HCT116 (cell line): ENCODE measurements around the gene HBE1. TPM values are rescaled to one million over a fixed set of nuclear protein-coding genes. Genes with fewer than 3 reads are reported as not detected.

Source experiments
- ATAC-seq: fragments of 200-7000 bp; cut with Tn5 transposase; 2 replicates; pipeline ENCODE4 v1.9.1; 2020; ENCODE audit warnings: mild to moderate bottlenecking, moderate library complexity
- BruUV-seq: library from RNA; stranded (reverse); fragments of 400-500 nt; replicated peaks from 2 replicates; lab custom pipeline; 2021; lab: Mats Ljungman, UMichigan
- CTCF ChIA-PET: fragments of 300-600 bp; sonication (Branson Sonifier 250); formaldehyde crosslinking; loops from one replicate; lab custom pipeline; 2021; ENCODE audit warnings: antibody characterized with exemption; lab: Charles Lee
- POLR2A ChIA-PET: fragments of 300-600, 350-600 bp; sonication (Branson Sonifier 250); formaldehyde crosslinking; loops from one replicate; lab custom pipeline; 2021; ENCODE audit warnings: antibody characterized with exemption; lab: Charles Lee
- RAD21 ChIA-PET, 2 experiments: fragments of 300-600 bp; sonication (Branson Sonifier 250); formaldehyde crosslinking; loops; one replicate each; lab custom pipeline; 2023; ENCODE audit warnings: low total read pairs in 2 of 2; ENCODE audit not compliant: uncharacterized antibody in 2 of 2, unreplicated experiment in 2 of 2, low non-redundant PET in 1 of 2; lab: Charles Lee
- DNase-seq: peaks from one replicate; pipeline ENCODE4 v3.0.0-alpha.2; 2010; ENCODE audit warnings: low read depth, low spot score
- H2AFZ ChIP-seq: fragments of 200-600 bp; shearing (Covaris generic), sonication (generic); 2 replicates; pipeline ENCODE4 v1.6.1; 2017; ENCODE audit warnings: low read depth, mixed run types, mixed read lengths, antibody characterized with exemption, low read length; ENCODE audit not compliant: poor library complexity, severe bottlenecking
- H3K27ac ChIP-seq: 2 replicates; pipeline ENCODE4 v1.5.1; 2012; ENCODE audit warnings: low read depth, low read length
- H3K27me3 ChIP-seq: fragments of 200-600 bp; sonication (generic); 2 replicates; pipeline ENCODE4 v1.6.1; 2016; ENCODE audit warnings: mixed run types, low read length, mixed read lengths; ENCODE audit not compliant: insufficient read depth
- H3K36me3 ChIP-seq, 2 experiments: fragments of 200-500 bp in 1 of 2; fragments of 200-600 bp in 1 of 2; sonication (Bioruptor generic) in 1 of 2; sonication (generic) in 1 of 2; 2 replicates each; pipeline versions ENCODE4 v1.5.1 to v1.6.1; 2014 to 2016; ENCODE audit warnings: low read length in 2 of 2, inconsistent platforms in 1 of 2, mixed read lengths in 1 of 2, mixed run types in 1 of 2; ENCODE audit not compliant: insufficient read depth in 2 of 2, control insufficient read depth in 1 of 2
- H3K4me1 ChIP-seq, 2 experiments: fragments of 200-600 bp in 1 of 2; sonication (generic) in 1 of 2; 2 replicates each; pipeline versions ENCODE4 v1.5.1 to v1.6.1; 2012 to 2017; ENCODE audit warnings: low read length in 2 of 2, inconsistent platforms in 1 of 2, mild to moderate bottlenecking in 1 of 2, mixed read lengths in 1 of 2, mixed run types in 1 of 2, moderate library complexity in 1 of 2; ENCODE audit not compliant: insufficient read depth in 2 of 2, control insufficient read depth in 1 of 2
- H3K4me2 ChIP-seq: fragments of 200-600 bp; sonication (generic); 2 replicates; pipeline ENCODE4 v1.6.1; 2017; ENCODE audit warnings: mixed run types, low read length, mixed read lengths
- H3K4me3 ChIP-seq, 2 experiments: fragments of 200-600 bp in 1 of 2; sonication (generic) in 1 of 2; replicated peaks in 1 of 2; 2 replicates each; pipeline ENCODE4 v1.5.1; 2011 to 2016; ENCODE audit warnings: low read length in 2 of 2, control low read depth in 1 of 2, low read depth in 1 of 2, mild to moderate bottlenecking in 1 of 2, mixed read lengths in 1 of 2, mixed run types in 1 of 2
- H3K79me2 ChIP-seq: fragments of 200-600 bp; sonication (generic); 2 replicates; pipeline ENCODE4 v1.6.1; 2017; ENCODE audit warnings: mild to moderate bottlenecking, mixed run types, low read length, moderate library complexity, mixed read lengths; ENCODE audit not compliant: insufficient read depth
- H3K9ac ChIP-seq: fragments of 200-600 bp; sonication (generic); 2 replicates; pipeline ENCODE4 v1.6.1; 2016; ENCODE audit warnings: low read length, mixed read lengths
- H3K9me2 ChIP-seq: fragments of 200-600 bp; sonication (generic), shearing (Covaris generic); 2 replicates; pipeline ENCODE4 v1.6.1; 2017; ENCODE audit warnings: mixed run types, mild to moderate bottlenecking, moderate library complexity; ENCODE audit not compliant: insufficient read depth
- H3K9me3 ChIP-seq, 2 experiments: fragments of 200-500 bp in 1 of 2; fragments of 200-600 bp in 1 of 2; sonication (Bioruptor generic) in 1 of 2; sonication (generic) in 1 of 2; 2 replicates each; pipeline ENCODE4 v1.6.1; 2014 to 2017; ENCODE audit warnings: low read length in 2 of 2, mixed read lengths in 2 of 2, inconsistent platforms in 1 of 2, low read depth in 1 of 2, mild to moderate bottlenecking in 1 of 2, mixed run types in 1 of 2, moderate library complexity in 1 of 2; ENCODE audit not compliant: control insufficient read depth in 1 of 2, insufficient read depth in 1 of 2
- H4K20me1 ChIP-seq: fragments of 200-600 bp; sonication (generic), shearing (Covaris generic); 2 replicates; pipeline ENCODE4 v1.6.1; 2017; ENCODE audit warnings: mixed run types, mild to moderate bottlenecking, moderate library complexity; ENCODE audit not compliant: insufficient read depth
- CBX3 ChIP-seq: IDR thresholded peaks from 2 replicates; pipeline ENCODE4 v1.6.1; 2012; ENCODE audit warnings: low read depth
- CEBPB ChIP-seq: IDR thresholded peaks from 2 replicates; pipeline ENCODE4 v1.6.1; 2012; ENCODE audit warnings: low read depth
- EGR1 ChIP-seq: IDR thresholded peaks from 2 replicates; pipeline ENCODE4 v1.6.1; 2012; ENCODE audit warnings: low read depth
- ELF1 ChIP-seq: IDR thresholded peaks from 2 replicates; pipeline ENCODE4 v1.6.1; 2012; ENCODE audit warnings: low read depth, borderline replicate concordance
- EZH2 ChIP-seq: fragments of 200-600 bp; sonication (generic); IDR thresholded peaks from 2 replicates; pipeline ENCODE4 v1.6.1; 2017; ENCODE audit warnings: antibody characterized with exemption, mixed run types
- EZH2phosphoT487 ChIP-seq: fragments of 200-600 bp; IDR thresholded peaks from 2 replicates; pipeline ENCODE4 v1.6.1; 2018; ENCODE audit warnings: antibody characterized with exemption, borderline replicate concordance
- JUND ChIP-seq: IDR thresholded peaks from 2 replicates; pipeline ENCODE4 v1.6.1; 2012
- POLR2AphosphoS5 ChIP-seq: IDR thresholded peaks from 2 replicates; pipeline ENCODE4 v1.6.1; 2011; ENCODE audit warnings: mild to moderate bottlenecking, low read depth, low read length, moderate library complexity
- SIN3A ChIP-seq: IDR thresholded peaks from 2 replicates; pipeline ENCODE4 v1.6.1; 2012; ENCODE audit warnings: low read depth
- SP1 ChIP-seq: IDR thresholded peaks from 2 replicates; pipeline ENCODE4 v1.6.1; 2012; ENCODE audit warnings: low read depth
- TCF7L2 ChIP-seq: IDR thresholded peaks from 2 replicates; pipeline ENCODE4 v1.7.0; 2011; ENCODE audit warnings: borderline replicate concordance, inconsistent platforms; ENCODE audit not compliant: insufficient read depth, insufficient read length; ENCODE audit errors: extremely low read depth
- YY1 ChIP-seq: IDR thresholded peaks from 2 replicates; pipeline ENCODE4 v1.6.1; 2011; ENCODE audit warnings: low read length, low read depth, moderate library complexity, mild to moderate bottlenecking; ENCODE audit not compliant: insufficient replicate concordance; ENCODE audit errors: extremely low read depth
- ZFX ChIP-seq: fragments of 450-650 bp; IDR thresholded peaks from 2 replicates; pipeline ENCODE4 v1.6.1; 2017
- ZNF274 ChIP-seq: fragments of 200-500 bp; sonication (Bioruptor generic); IDR thresholded peaks from 2 replicates; pipeline ENCODE4 v1.6.1; 2014; ENCODE audit warnings: mild to moderate bottlenecking, low read depth, low read length, inconsistent platforms
- intact Hi-C: fragments of 100-400 bp; cut with micrococcal nuclease; formaldehyde crosslinking; loops from 2 replicates; pipeline ENCODE4 v1.10.0; 2022
- total RNA-seq: library from RNA; stranded (reverse); gene quantifications from one replicate; pipeline ENCODE4 v1.2.1, GENCODE V29; 2021; ENCODE audit not compliant: unreplicated experiment
- TF ChIP-seq, protein P1 (sequence below), 3 experiments: fragments of 200-600 bp in 1 of 3; sonication (generic) in 1 of 3; IDR thresholded peaks in 2 of 3; conservative IDR thresholded peaks in 1 of 3; 2 replicates each; pipeline ENCODE4 v1.5.1; 2012 to 2017; ENCODE audit warnings: low read depth in 2 of 3, low read length in 2 of 3, antibody characterized with exemption in 1 of 3, borderline replicate concordance in 1 of 3, control low read depth in 1 of 3, mild to moderate bottlenecking in 1 of 3, mixed read lengths in 1 of 3, mixed run types in 1 of 3, moderate library complexity in 1 of 3; ENCODE audit not compliant: insufficient read depth in 1 of 3
- TF ChIP-seq, protein P2 (sequence below): IDR thresholded peaks from 2 replicates; pipeline ENCODE4 v1.6.1; 2011; ENCODE audit warnings: mild to moderate bottlenecking, low read length, moderate library complexity; ENCODE audit not compliant: insufficient replicate concordance; ENCODE audit errors: extremely low read depth
- TF ChIP-seq, protein P3 (sequence below): IDR thresholded peaks from 2 replicates; pipeline ENCODE4 v1.6.1; 2012

Gene HBE1
- total RNA-seq, 1 experiment from 2014 or later, result 212 TPM

DNA sequence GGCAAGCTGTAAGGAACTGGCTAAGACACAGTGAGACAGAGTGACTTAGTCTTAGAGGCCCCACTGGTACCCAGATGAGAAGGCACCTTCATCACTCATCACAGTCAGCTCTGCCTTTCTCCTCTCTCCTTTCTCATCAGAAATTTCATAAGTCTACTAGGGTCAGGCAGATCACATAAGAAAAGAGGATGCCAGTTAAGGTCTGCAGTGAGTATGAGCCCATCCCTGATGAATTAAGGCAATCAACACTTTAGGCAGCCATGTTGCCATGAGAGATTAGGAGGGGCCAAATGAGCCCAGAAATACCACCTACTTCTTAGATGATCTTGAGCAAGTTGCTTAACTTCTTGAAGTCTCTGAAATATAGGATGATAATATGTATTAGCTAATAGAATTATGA lies 11.9 kb upstream of the HBE1 start:
- Histone ChIP-seq H3K4me3 (no peak overlapping the region), H3K4me1 (peaks cover 18 to 39% of the 10 kb centered on the region in 2 experiments), H3K27me3 (no peaks in the 10 kb centered on the region), H3K9me3 (no peaks in the 10 kb centered on the region), H3K4me2 (no peak overlapping the region; the same call in 1 of the 2 replicates), H3K36me3 (no peaks in the 10 kb centered on the region; a peak in 1 of 4 replicates), H3K27ac (peak overlapping the region; percentile 26; the same call in 1 of the 2 replicates), H3K79me2 (no peaks in the 10 kb centered on the region), H3K9ac (no peak overlapping the region), H3K9me2 (no peaks in the 10 kb centered on the region), H4K20me1 (no peaks in the 10 kb centered on the region), H2AFZ (no peak overlapping the region)
- DNase-seq, result no peak
- TF ChIP-seq, protein P1, sequence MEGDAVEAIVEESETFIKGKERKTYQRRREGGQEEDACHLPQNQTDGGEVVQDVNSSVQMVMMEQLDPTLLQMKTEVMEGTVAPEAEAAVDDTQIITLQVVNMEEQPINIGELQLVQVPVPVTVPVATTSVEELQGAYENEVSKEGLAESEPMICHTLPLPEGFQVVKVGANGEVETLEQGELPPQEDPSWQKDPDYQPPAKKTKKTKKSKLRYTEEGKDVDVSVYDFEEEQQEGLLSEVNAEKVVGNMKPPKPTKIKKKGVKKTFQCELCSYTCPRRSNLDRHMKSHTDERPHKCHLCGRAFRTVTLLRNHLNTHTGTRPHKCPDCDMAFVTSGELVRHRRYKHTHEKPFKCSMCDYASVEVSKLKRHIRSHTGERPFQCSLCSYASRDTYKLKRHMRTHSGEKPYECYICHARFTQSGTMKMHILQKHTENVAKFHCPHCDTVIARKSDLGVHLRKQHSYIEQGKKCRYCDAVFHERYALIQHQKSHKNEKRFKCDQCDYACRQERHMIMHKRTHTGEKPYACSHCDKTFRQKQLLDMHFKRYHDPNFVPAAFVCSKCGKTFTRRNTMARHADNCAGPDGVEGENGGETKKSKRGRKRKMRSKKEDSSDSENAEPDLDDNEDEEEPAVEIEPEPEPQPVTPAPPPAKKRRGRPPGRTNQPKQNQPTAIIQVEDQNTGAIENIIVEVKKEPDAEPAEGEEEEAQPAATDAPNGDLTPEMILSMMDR (IDR thresholded peaks at IDR 0.05 in 2 of 3, conservative IDR thresholded peaks at IDR 0.05 in 1 of 3; ENCODE audit: borderline replicate concordance in 1 of 3, insufficient read depth in 1 of 3, low read depth in 2 of 3, low read length in 2 of 3), result no peak
- TF ChIP-seq, protein P2, sequence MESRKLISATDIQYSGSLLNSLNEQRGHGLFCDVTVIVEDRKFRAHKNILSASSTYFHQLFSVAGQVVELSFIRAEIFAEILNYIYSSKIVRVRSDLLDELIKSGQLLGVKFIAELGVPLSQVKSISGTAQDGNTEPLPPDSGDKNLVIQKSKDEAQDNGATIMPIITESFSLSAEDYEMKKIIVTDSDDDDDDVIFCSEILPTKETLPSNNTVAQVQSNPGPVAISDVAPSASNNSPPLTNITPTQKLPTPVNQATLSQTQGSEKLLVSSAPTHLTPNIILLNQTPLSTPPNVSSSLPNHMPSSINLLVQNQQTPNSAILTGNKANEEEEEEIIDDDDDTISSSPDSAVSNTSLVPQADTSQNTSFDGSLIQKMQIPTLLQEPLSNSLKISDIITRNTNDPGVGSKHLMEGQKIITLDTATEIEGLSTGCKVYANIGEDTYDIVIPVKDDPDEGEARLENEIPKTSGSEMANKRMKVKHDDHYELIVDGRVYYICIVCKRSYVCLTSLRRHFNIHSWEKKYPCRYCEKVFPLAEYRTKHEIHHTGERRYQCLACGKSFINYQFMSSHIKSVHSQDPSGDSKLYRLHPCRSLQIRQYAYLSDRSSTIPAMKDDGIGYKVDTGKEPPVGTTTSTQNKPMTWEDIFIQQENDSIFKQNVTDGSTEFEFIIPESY, result no peak
- no peak for TF ChIP-seq JUND
- no peak for TF ChIP-seq TCF7L2
- no peak for TF ChIP-seq POLR2AphosphoS5
- TF ChIP-seq, protein P3, sequence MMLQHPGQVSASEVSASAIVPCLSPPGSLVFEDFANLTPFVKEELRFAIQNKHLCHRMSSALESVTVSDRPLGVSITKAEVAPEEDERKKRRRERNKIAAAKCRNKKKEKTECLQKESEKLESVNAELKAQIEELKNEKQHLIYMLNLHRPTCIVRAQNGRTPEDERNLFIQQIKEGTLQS, result no peak
- no peak for TF ChIP-seq ZNF274
- TF ChIP-seq EZH2phosphoT487, result no peak
- TF ChIP-seq ELF1, result no peak
- no peak for TF ChIP-seq EZH2
- TF ChIP-seq SP1, result no peak
- TF ChIP-seq CEBPB, result no peak
- TF ChIP-seq SIN3A, result no peak
- no peak for TF ChIP-seq YY1
- no peak for TF ChIP-seq ZFX
- no peak for TF ChIP-seq CBX3
- TF ChIP-seq EGR1, result no peak
- no TSS peak for BruUV-seq
- intact Hi-C loops, result no loop called here
- RAD21 ChIA-PET, result no interaction called here
- CTCF ChIA-PET, result interaction anchor here (1.6 kb wide), 1 partner anchor 10 kb away, joined by 6 read pairs; no protein-coding TSS in a partner anchor
- no peak for ATAC-seq
- POLR2A ChIA-PET, result no interaction called here
